GM12878 (cell line): ENCODE data around the gene AXL. TPM values are rescaled to one million over a fixed set of nuclear protein-coding genes. Genes with fewer than 3 reads are reported as not detected.

Experiments
- CEBPZ ChIP-seq: fragments of 150-350 bp; IDR thresholded peaks from 2 replicates; pipeline ENCODE4 v1.6.1; 2016; ENCODE audit warnings: low read depth, low read length
- CREM ChIP-seq: IDR thresholded peaks from 2 replicates; pipeline ENCODE4 v1.6.1; 2014; ENCODE audit warnings: antibody characterized with exemption, low read depth
- GABPA ChIP-seq: IDR thresholded peaks from 2 replicates; pipeline ENCODE4 v1.6.1; 2014; ENCODE audit warnings: antibody characterized with exemption, low read depth, mild to moderate bottlenecking, inconsistent platforms
- POLR2A ChIP-seq: IDR thresholded peaks from 2 replicates; pipeline ENCODE4 v1.6.1; 2011; ENCODE audit warnings: low read depth, mild to moderate bottlenecking, low read length
- polyA plus RNA-seq, 11 experiments: library from polyadenylated mRNA; depleted of rRNA in 4 of 11; unstranded in 6 of 11; stranded (reverse) in 5 of 11; fragments of >200 nt; fragmentation: Nextera tagmentation in 4 of 11; fragmentation: Illumina TruSeq in 1 of 11; extraction: Ambion mirVana in 4 of 11; extraction: Trizol in 1 of 11; gene quantifications; 1 replicate in 1 of 11; 2 replicates in 10 of 11; pipeline versions ENCODE4 v1.2.1 to v1.2.3, GENCODE V29; 2011 to 2016; ENCODE audit warnings: inconsistent platforms in 2 of 11, missing spikeins in 2 of 11, low read depth in 1 of 11
- total RNA-seq, 4 experiments: library from RNA; depleted of rRNA in 3 of 4; stranded (reverse); fragments of >200 nt in 3 of 4; fragmentation: Illumina TruSeq in 1 of 4; extraction: Trizol in 1 of 4; gene quantifications; 2 replicates each; pipeline versions ENCODE4 v1.2.1 to v1.2.3, GENCODE V29; 2013 to 2021
- TF ChIP-seq, protein P1 (sequence below): IDR thresholded peaks from 2 replicates; pipeline ENCODE4 v1.6.1; 2011; ENCODE audit warnings: low read depth, low read length, improper control_type of control experiment, borderline replicate concordance
- TF ChIP-seq, protein P2 (sequence below): fragments of 450-650 bp; IDR thresholded peaks from 2 replicates; pipeline ENCODE4 v1.6.1; 2016; ENCODE audit warnings: mild to moderate bottlenecking

The AXL gene
- total and polyA plus RNA-seq, 10 of the 15 experiments (the other 5 are each of a cell fraction or from before 2014, with no cell fraction given): under 0.01 to 0.33 (median 0.07) TPM; not detected in 4

DNA sequence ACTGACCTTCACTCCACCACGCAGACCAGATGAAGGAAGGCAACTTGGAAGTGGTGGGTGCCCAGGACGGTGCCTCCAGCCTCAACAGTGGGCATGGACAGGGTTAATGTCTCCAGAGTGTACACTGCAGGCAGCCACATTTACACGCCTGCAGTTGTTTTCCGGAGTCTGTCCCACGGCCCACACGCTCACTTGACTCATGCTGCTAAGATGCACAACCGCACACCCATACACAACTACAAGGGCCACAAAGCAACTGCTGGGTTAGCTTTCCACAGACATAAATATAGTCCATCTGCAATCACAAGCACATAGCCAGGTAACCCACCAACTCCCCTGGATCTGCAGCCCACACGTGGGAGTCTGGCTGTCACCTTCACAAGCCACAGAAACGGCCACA is 12.6 kb upstream of the AXL start (continued):
- TF ChIP-seq, protein P1, sequence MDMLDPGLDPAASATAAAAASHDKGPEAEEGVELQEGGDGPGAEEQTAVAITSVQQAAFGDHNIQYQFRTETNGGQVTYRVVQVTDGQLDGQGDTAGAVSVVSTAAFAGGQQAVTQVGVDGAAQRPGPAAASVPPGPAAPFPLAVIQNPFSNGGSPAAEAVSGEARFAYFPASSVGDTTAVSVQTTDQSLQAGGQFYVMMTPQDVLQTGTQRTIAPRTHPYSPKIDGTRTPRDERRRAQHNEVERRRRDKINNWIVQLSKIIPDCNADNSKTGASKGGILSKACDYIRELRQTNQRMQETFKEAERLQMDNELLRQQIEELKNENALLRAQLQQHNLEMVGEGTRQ: no peak
- TF ChIP-seq GABPA (no peak), CREM (no peak), POLR2A (no peak), CEBPZ (no peak)
- TF ChIP-seq, protein P2, sequence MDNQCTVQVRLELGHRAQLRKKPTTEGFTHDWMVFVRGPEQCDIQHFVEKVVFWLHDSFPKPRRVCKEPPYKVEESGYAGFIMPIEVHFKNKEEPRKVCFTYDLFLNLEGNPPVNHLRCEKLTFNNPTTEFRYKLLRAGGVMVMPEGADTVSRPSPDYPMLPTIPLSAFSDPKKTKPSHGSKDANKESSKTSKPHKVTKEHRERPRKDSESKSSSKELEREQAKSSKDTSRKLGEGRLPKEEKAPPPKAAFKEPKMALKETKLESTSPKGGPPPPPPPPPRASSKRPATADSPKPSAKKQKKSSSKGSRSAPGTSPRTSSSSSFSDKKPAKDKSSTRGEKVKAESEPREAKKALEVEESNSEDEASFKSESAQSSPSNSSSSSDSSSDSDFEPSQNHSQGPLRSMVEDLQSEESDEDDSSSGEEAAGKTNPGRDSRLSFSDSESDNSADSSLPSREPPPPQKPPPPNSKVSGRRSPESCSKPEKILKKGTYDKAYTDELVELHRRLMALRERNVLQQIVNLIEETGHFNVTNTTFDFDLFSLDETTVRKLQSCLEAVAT: no peak
